Gastroesophageal sphincter (tissue), 3 donors: ENCODE results near the gene ERG.

Source experiments
- CTCF ChIP-seq, 4 experiments: fragments of 200-600 bp in 2 of 4; fragments of 450-650 bp in 2 of 4; sonication (generic) in 1 of 4; IDR thresholded peaks; one replicate each; pipeline ENCODE4 v1.5.1; 2017 to 2019; ENCODE audit warnings: antibody characterized with exemption in 4 of 4, mild to moderate bottlenecking in 2 of 4, moderate library complexity in 2 of 4
- POLR2A ChIP-seq, 2 donors: fragments of 450-650 bp; IDR thresholded peaks; one replicate each; pipeline ENCODE4 v1.6.1; 2017; ENCODE audit warnings: antibody characterized with exemption in 2 of 2, mild to moderate bottlenecking in 2 of 2, moderate library complexity in 1 of 2
- POLR2AphosphoS5 ChIP-seq: sonication (generic); formaldehyde crosslinking; IDR thresholded peaks from one replicate; pipeline ENCODE4 v1.6.1; 2017; ENCODE audit warnings: antibody characterized with exemption

DNA sequence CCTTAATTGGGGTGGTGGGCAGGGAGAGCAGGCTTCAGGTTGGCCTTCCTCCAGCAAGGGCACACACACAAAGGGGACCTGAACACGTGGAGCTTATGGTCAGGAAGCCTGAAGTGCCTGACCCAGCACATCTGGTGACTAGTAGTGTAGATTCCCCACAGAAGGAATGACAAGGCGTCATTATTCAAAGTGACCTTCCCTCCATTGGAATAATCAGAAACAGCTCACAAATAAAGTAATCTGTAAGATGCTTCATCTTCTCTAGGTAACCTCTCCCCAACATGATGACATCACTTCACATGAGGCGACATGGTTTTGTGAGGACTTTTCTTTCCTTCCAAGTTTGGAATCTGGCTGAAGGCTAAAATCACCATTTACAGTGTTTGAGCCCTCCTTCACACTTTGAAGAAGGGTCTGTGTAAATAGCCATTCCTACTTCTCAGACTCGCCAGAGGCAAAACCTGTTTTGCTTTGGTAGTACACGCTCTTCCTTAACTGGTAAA, 32.8 kb upstream of the ERG start:
- TF ChIP-seq POLR2AphosphoS5 (no peak), CTCF (IDR thresholded peaks at IDR 0.05) (no peak), POLR2A (IDR thresholded peaks at IDR 0.05) (no peak)
